Omental fat pad (tissue), 4 donors: ENCODE measurements around the gene MAP1S. TPM values are rescaled to one million over a fixed set of nuclear protein-coding genes. Genes with fewer than 3 reads are reported as not detected.

Experiments
- ATAC-seq: fragments of 150-250 bp; one replicate; pipeline ENCODE4 v1.9.1; 2016; ENCODE audit warnings: mild to moderate bottlenecking, moderate library complexity; ENCODE audit not compliant: low FRiP score
- DNase-seq: peaks from one replicate; pipeline ENCODE4 v3.0.0-alpha.2; 2019; ENCODE audit warnings: low spot score
- total RNA-seq, 4 donors: library from RNA; depleted of rRNA; stranded (reverse); fragments of >200 nt; gene quantifications; one replicate each; pipeline ENCODE4 v1.1.0, GENCODE V29; 2016
- TF ChIP-seq, protein P1 (sequence below), 3 donors: fragments of 450-650 bp; IDR thresholded peaks; one replicate each; pipeline ENCODE4 v1.5.1; 2016 to 2017; ENCODE audit warnings: antibody characterized with exemption in 3 of 3, mild to moderate bottlenecking in 3 of 3, moderate library complexity in 2 of 3

MAP1S gene
- total RNA-seq, 4 donors from 2014 or later, result 19.4 to 35.9 (median 23.8) TPM

DNA sequence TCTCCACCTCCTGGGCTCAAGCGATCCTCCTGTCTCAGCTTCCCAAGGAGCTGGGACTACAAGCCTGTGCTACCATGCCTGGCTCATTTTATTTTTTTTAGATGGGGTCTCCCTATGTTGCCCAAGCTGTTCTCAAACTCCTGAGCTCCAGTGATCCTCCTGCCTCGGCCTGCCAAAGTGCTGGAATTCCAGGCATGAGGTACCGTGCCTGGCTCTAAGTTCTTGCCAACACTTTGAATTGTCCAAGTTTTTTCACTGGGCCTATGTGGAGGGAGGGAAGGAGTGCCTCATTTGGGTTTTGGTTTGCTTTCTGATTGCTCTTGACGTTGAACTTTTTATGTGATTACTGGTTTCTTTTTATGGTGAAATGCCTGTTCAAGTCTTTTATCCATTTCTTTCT is 26.7 kb upstream of the MAP1S start:
- ATAC-seq, result no peak
- TF ChIP-seq, protein P1, sequence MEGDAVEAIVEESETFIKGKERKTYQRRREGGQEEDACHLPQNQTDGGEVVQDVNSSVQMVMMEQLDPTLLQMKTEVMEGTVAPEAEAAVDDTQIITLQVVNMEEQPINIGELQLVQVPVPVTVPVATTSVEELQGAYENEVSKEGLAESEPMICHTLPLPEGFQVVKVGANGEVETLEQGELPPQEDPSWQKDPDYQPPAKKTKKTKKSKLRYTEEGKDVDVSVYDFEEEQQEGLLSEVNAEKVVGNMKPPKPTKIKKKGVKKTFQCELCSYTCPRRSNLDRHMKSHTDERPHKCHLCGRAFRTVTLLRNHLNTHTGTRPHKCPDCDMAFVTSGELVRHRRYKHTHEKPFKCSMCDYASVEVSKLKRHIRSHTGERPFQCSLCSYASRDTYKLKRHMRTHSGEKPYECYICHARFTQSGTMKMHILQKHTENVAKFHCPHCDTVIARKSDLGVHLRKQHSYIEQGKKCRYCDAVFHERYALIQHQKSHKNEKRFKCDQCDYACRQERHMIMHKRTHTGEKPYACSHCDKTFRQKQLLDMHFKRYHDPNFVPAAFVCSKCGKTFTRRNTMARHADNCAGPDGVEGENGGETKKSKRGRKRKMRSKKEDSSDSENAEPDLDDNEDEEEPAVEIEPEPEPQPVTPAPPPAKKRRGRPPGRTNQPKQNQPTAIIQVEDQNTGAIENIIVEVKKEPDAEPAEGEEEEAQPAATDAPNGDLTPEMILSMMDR (IDR thresholded peaks at IDR 0.05), result no peak
- no peak for DNase-seq

DNA sequence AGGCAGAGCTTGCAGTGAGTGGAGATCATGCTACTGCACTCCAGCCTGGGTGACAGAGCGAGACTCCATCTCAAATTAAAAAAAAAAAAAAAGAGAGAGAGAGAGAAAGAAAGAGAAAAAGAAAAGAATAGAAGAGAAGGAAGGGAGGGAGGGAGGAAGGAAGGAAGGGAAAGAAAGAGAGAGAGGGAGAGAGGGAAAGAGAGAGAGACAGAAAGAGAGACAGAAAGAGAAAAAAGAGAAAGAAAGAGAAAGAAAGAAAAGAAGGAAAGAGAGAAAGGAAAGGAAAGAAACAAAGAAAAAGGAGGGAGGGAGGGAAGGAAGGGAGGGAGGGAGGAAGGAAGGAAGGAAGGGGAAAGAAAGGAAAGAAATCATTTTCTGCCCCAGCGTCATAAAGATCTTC is 24.1 kb upstream of the MAP1S start:
- DNase-seq, result no peak
- ATAC-seq, result no peak
- TF ChIP-seq, protein P1 (IDR thresholded peaks at IDR 0.05), result no peak

DNA sequence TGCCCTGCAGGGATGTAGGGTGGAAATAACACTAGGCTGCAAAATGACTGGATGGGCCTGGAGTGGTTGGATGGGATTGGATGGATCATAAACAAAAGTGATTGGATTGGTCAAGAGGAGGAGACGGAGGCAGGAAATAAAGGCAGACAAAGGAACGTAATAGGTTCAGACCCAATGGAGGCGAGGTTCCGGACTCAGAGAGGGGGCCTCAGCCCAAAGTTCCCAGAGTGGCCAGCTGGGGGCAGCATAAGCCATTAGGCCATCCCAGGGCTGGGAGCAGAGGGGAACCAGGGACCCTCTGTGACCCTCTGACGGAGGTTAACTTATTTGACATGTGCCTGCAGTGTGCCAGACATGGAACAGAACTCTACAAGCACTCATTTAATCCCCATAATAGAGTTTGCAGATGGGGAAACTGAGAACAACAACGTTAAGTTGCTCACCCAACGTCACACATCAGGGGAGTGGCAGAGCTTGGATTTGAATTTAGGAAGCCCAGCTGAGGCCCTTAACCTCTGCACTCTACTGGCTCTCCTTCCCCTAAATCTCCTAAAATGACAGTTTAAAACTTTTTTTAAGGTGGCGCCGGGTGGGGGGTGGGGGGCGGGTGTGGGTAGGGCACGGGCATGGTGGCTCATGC is 15.3 kb upstream of the MAP1S start:
- peak; percentile 65 for DNase-seq
- no peak for ATAC-seq

DNA sequence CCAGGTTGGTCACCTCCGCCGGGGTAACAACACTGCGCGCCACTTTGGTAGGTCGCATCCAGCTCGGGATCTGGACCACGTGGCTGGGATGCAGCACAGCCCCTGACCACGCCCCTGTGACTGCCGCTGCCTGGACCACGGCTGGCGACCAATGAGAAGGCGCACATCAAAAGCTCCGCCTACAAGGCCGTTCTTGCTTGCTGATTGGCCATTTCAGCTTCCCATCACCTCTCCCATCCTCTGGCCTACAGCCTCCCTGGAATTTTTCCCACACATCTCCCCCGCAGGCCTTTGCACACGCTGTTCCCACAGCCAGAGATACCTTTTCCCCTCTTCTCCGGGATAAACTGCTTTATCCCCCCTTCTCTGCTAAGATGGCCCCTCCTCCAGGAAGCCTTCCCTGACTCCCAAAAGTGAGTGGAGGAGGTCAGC is 12.5 kb upstream of the MAP1S start:
- DNase-seq, result no peak
- TF ChIP-seq, protein P1 (IDR thresholded peaks at IDR 0.05), result no peak
- ATAC-seq, result no peak

More for the DNA sequence above, 15.3 kb upstream of the MAP1S start:
- TF ChIP-seq, protein P1 (IDR thresholded peaks at IDR 0.05), result peak in 1 of 3 donors; percentile 32

DNA sequence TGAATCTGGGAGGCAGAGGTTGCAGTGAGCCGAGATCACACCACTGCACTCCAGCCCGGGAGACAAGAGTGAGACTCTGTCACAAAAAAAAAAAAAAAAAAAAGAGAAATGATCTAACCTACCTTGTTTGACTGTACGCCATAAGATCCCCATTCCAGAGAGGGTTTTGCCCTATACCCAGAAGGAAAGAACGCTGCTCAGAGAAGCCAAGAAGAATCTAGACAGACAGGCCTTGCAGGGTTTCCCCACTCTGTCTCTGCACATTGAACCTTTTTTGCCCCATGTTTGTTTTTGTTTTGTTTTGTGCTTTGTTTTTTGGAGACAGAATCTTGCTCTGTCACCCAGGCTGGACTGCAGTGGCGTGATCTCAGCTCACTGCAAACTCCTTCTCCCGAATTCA is 7.4 kb upstream of the MAP1S start:
- TF ChIP-seq, protein P1 (IDR thresholded peaks at IDR 0.05), result no peak
- ATAC-seq (no peak), DNase-seq (no peak)

DNA sequence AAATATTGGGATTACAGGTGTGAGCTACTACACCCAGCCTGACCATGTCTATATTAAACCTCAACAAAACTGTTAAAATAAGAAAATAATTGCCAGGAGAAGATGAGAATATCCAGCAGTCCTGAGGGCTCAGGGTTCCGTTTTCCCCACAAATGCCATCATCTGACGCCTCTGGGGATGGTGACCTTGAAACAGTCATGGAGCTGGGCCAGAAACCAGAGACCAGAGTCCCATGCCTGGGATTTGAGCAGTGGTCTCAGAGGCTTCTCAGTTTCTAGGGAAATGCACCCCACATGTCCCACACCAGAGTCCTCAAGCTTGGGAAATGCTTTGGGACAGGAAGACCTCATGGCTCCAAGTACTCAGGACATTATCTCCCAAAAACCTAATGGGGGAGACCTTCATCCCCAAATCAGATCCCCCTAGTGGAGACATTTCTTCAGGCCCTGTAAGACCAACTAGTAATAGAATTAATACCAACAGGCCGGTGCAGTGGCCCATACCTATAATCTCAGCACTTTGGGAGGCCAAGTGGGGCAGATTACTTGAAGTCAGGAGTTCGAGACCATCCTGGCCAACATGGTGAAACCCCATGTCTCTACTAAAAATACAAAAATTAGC is 2.9 kb upstream of the MAP1S start:
- TF ChIP-seq, protein P1 (IDR thresholded peaks at IDR 0.05), result no peak

DNA sequence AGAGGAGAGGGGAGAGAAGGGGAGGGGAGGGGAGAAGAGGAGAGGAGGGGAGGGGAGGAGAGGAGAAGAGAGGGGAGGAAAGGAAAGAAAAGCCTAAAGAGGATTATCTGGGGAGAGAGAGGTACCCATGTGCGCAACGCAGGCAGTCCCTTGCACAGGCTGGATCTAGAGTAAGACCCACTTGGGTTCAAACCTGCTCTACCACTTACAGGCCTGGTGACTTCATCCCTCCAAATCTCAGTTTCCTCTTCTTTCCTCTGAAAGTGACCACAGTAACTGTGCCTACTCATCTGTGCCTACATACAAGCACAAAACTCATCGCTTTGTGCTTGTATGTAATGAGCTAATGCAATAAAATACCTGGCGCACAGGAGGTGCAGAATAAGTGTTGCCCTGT is 732 bp upstream of the MAP1S start:
- TF ChIP-seq, protein P1 (IDR thresholded peaks at IDR 0.05), result no peak
- ATAC-seq (no peak), DNase-seq (no peak)

More for the DNA sequence above, 2.9 kb upstream of the MAP1S start:
- ATAC-seq (no peak), DNase-seq (no peak)
